HG03064 (cell line): ENCODE data around the gene VDR.
"Not testable (repeated sequence)": the region's sequence is repeated elsewhere in the genome, so short reads cannot be mapped to it uniquely, and the experiment has no call there.

Experiments
- ATAC-seq: cut with Tn5 transposase; IDR thresholded peaks from one replicate; pipeline ENCODE4 v1.9.1; 2021; ENCODE audit warnings: low read depth; ENCODE audit not compliant: unreplicated experiment

Gene VDR

DNA sequence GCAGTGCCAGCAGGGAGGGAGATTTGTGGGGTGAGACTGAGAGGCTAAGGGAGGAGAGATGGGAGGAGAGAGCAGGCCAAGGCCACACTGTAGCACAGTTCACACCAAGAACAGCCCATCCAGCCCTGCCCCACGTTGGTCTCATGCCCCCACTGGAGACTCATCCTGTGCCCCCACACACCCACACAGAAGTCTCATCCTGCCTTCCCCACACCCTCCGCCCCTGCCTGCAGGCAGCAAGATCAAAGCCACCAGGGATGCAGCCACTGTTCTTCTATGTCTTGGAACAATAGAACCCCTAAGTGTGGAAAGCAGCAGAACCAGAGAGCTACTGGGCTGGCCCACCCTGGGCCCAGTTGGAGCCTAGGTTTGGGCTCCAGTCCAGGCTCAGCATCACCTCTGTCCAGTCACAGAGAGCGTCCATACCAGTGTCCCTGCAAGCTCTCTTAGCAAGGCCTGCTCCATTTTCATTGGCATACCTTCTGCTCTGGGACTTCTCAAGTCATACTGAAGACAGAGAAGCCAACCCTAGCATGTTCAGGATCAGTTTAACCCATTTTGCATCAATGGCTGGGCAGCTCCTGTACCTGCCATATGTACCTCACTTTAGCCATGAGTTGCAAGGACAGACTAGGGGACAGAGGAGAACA, 53.4 kb downstream of the VDR start:
- ATAC-seq, result no peak

DNA sequence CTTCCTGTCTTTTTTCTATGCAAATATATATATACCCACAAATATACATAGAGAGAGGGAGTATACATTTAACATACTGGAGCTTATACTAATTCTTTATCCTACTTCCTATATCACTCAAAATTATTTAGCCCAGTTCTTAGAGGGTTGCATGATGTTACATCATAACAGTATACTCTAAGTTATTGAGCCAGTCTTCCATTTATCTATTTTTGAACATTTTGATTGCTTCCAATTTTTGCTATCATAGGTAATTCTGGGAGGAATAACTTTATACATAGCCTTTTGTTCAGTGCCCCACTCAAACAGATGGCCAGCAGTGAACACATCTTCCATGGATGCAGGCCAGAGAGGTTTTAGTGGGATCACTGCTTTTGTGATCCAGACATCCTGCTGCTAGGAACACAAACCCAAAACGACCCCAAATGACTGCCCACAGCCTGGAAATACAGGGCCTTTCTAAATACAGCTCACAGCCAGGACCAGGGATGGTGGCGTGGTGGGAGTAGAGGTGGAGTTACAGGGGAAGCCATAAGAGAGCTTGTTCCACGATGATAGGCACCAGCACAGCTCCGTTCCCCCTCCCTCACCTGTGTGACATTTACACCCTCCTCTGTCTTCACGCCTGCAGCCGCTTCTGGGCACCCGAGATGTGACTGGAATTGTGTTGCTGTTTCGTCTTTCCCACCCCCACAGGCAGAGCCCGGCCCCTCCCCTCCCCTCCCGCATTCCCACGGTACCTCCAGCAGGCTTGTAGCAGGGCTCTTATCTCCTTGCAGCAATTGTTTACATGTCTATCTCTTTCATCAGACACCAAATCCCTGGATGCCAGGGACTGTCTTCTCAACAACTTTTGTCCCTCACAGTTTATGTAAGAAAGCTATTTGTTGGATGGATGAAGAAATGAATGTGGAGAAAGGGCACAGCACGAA, 54.4 kb downstream of the VDR start:
- ATAC-seq, result no peak

DNA sequence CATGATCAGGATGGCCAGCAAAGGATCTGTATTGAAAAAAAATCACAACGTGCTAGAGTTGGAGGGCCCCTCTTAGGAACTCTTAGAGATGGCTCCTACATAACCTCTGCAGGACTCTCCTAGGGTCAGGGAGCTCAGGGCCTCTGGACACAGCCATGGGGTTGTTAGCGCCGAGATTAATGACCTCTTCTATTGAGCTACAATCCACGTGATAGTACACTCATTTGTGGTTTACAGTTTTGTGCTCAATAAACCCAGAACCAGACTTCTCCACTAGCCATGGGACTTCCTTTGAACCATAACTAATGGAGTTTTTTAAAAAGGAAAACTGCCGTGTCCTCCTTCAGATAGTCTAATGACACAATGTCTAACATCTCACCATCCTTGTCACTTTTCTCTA, 55.5 kb downstream of the VDR start:
- no peak for ATAC-seq

DNA sequence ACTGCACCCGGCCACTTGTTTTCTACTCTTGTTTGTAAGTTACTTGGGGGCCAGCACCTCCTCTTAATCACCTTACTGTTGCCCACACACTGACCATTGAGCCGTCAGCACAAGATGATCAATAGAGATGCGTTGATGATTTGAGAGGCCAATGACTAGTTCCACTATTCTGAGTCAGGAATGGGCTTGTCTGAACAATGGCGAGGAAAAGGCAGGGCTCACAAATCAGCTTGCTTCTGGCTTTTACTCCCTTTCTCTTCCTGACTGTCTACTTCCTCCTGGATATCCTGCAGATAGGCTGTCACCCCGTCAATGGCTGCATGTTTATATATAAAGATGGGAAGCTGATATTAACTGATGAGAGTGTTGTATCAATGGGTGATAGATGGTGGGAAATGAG, 55.9 kb downstream of the VDR start:
- ATAC-seq, result no peak

DNA sequence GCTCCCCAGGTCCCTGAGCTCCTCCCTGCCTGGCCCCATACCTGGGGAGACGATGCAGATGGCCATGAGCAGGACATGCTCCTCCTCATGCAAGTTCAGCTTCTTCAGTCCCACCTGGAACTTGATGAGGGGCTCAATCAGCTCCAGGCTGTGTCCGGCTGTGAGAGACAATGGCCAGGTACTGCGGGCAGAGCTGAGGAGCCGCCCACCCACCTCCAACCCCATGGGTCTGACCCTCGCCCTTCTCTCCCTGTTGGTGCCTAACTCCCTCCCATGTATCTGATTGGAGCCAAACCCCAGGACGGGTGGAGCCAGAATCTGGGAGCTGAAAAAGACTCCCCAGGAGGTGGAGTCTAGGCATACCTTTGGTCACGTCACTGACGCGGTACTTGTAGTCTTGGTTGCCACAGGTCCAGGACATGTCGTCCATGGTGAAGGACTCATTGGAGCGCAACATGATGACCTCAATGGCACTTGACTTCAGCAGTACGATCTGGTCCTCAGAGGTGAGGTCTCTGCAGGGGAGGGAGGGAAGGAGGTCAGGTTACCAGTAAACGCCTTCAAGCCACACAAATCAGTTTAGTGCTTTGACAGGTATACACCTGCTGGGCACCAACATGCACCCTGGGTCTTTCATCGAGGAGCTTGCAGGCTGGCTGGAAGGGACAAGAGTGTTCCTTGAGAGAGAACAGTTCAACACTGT, 58.3 kb downstream of the VDR start:
- ATAC-seq, result no peak

DNA sequence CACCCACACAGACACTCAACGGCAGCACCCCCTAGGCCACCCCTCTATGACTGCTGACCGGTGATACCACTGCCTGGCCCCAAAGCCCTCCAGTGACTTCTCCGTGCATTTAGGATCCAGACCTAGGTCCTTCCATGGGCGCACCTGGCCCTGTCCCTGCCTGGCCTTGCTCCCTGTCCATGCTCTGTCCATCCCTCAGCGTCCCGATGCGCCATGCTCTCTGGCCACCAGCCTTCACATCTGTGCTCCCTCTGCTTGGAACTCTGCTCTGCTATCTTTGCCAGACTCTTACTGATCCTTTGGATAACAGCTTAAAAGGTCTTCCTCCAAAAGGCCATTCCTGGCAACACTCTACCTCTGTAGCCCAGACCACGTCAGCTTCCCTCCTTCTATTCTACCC, 59.7 kb downstream of the VDR start:
- no peak for ATAC-seq

DNA sequence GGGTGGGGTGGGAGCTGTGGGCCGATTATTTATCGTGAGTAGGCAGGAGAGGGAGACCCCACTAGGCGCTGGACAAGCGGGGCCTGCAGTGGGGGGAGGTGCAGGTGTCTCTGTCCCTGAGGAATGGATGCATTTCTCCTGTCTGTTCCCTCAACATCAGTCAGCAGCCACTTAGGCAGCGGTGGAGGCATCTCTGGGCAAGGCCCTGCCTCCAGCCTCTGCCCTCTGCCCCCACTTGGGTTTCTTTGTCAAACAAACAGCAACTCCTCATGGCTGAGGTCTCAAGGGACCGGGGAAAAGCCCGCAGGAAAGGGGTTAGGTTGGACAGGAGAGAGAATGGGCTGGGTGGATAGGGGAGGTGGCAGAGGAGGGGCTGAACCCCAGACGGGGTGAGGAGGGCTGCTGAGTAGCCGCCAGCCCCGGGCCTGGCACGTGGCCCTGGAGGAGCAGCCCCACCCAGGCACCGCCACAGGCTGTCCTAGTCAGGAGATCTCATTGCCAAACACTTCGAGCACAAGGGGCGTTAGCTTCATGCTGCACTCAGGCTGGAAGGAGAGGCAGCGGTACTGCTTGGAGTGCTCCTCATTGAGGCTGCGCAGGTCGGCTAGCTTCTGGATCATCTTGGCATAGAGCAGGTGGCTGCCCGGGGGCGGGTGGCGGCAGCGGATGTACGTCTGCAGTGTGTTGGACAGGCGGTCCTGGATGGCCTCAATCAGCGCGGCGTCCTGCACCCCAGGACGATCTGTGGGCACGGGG, 60.4 kb downstream of the VDR start:
- ATAC-seq, result no peak

DNA sequence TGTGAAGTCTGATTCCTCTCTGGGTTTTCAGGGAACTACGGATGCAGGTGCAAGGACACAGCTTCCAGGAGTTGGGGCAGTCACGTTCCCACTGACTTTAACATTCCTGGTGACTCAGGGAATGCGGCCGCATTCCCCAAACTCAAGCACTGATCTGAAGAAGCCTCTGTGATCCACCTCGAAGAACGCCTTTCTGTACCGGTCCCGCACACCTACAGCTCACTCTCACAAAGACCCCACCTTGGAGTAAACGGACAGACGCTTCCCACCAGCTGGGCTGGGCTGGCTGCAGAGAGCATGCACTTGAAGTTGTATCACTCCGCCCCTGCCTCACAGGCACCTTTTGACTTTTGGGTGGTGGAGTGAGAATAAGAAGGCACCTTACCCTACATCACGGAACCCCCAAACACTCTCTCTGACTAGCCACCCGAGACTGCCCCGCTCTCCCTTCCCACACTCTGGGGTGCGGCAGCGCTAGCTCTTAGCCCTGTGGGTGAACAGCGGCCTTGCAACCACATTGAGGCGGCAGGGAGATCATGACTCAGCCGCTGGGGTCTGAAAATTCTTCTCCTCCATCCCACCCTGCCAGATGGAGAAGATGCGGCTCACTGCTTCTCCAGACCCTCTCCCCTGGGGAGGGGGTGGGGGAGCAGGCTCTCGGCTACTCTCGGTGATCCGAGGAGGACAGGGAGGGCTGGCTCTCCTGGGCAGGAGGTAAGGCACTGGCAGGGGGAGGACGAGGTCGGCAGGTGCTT, 61.4 kb downstream of the VDR start:
- no peak for ATAC-seq

DNA sequence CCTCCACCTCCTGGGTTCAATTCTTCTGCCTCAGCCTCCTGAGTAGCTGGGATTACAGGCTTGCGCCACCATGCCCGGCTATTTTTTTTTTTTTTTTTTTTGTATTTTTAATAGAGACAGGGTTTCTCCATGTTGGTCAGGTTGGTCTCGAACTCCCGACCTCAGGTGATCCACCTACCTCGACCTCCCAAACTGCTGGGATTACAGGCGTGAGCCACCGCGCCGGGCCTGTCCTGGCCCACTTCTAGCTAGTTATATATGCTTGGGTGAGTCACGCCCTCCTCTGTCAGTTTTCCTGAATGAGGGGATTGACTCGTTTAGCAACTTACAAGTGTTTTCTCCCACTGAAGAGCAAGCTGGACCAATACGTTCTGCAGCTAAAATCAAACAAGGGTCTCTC, 62.3 kb downstream of the VDR start:
- not testable (repeated sequence) for ATAC-seq

DNA sequence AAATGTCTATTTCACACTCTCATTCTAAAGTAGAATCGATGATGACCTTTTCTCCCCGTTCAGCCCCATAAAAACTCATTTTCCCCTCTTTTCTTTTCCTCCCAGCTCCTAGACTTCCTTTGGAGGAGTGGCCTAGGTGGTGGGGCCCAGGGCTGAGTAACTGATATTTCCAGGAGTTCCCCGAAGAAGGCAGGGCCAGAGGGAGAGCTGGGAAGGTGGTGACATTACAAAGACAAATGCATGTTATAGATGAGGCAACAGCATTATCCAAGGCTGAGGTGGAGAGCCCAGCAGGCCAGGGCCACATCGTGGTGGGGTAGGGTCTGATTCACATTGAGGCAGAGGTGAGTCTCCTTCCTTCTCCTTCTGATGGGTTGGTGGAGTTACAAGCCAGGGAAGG, 62.9 kb downstream of the VDR start:
- ATAC-seq, result no peak

DNA sequence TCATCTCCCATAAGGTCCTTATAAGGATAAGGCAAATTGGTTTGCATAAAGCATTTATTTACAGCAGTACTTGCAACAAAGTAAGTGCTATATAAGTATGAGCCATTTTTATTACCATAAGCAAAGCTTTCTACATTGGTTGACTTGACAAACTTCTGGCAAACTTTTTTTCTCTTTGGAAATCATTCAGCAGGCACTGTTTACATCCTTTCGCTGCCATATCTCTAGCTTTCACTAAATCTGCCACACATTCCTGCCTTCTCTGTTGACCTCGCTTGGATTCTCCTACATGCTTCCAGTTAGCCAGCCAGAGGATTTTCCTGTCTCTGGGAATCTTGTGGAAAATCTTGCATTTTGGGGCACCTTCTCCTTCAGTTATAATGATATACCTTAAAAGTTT, 63.3 kb downstream of the VDR start:
- ATAC-seq, result no peak

DNA sequence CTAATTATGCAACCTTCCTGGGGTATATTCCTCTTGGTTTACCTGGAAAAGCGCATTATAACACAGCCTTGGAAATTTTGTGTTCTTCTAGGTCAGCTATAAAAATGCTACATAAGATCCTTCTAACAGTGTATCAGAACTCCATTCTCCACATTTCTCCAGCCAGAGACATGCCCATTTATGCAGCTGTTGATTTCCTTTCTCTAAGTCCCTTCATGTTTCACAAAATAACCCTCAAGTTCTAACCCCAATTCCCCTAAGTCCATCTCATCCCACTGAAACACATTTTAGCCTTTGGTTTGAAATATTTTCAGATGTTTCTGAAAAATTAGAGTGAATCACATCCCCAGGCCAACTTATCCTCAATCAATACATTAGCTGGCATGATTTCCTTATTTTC, 64.2 kb downstream of the VDR start:
- ATAC-seq, result no peak

DNA sequence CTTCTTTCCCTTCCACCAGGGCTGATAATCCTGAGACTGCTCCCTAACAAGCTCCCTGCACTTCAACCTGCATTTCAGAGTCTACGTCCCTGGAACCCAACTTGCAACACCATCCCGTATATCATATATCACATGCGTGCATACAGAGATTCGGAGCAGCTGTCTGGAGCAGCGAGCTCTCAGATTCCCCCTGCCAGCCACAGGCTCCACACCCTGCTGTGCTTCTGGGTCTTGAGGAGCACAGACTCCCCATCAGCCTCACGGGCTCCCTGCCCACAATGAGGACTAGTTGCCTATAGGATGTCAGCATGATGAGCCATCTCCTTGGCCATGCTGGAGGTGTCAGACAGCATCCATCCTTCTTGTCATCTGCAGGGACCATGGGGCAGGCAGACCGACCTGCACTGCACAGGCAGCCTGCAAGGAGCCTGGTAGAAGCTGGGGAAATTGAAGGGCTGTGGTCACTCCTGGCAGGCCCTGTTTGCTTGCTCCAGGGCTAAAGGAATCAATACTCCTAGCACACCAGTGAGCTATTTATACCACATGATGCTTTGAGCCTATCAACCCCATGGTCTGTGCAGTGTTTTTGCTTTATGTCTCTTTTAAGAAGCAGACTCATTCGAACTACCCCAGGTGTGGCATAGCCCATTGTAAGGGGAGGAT, 65.4 kb downstream of the VDR start:
- ATAC-seq, result no peak

DNA sequence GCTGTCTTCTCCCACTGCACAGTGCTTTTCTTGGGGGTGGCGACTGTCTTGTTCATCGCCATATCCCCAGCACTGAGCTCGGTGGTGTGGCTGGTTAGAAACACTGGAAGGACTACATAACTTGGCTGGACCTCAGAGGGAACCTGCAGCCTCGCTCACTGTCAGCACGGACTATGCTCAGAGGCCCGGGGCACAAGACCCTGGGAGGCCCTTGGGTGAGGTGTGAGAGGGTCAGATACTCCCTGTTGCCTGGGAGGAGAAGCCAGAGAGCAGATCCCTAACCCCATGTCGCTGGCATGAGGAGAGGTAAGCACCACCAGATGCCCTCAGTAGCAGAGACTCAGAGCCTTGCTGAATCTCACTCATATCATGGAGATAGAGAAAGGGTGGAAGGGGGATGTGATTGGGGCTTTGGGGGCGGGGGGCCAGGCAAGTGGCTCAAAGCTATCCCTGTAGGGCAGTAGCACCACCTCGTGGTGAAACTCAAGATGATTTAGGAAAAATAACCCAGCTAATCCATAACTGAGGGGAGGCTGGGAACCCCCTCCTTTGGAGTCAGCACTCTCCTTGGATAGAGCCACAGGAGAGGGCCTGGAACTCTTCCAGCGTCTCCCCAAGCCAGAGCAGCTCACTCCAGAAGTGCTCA, 66.4 kb downstream of the VDR start:
- ATAC-seq, result no peak

DNA sequence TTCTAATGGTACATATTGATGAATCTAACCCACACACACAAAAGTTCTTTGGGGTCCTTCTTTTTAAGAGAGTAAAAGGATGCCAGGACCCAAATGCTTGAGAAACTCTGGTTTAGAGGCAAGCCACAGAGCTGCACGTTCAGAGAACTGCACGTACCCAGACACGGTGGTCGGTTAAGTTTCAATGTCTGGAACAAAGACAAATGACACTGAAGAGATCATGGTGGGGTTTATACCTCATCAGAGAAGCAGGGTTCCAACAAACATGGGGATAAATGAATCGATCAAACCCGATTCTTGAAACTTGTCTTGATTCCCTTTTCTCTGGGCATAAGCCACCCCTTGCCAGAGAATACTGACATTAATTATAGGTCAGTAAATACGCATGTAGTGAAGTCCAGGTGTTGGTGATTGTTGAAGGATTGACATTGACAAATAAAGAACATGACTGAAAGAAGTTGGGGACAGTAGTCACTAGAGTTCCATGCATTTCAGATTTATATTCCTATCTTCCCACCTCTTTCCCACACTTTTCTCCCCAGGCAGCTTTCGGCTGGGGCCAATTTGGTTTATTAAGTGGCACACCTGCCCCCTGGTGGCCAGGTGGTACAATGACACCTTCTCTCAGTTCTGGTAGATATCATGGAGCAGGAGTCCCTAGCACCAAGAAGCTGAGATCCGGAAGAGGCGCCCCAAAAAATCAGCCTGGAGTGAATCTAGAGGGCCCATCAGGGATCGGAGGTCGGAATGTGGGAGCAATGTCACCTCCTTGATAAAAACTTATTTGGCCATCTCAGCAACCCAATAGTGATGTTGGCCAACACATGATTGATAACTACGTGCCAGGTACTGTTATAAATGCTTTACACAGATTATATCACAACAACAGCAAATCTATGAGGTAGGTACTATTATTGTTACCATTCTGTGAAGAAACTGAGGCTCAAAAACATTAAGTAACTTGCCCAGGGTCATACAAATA, 67.3 kb downstream of the VDR start:
- ATAC-seq, result no peak

DNA sequence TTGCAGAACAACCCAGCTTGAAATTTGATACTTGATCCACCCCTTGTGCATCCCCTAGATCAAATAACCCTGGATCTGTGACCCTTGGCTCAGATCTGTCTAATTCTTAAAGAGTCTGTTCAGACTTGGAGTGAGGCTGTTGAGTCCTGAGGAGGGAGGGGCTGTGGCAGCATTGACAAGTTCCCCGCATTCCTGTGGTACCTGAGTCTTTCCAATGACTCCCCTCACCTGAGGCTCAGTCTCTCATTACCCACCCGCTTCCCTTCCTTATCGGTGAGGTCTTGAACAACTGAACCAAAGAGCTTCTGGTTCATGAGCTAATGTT, 69.0 kb downstream of the VDR start:
- ATAC-seq, result no peak

DNA sequence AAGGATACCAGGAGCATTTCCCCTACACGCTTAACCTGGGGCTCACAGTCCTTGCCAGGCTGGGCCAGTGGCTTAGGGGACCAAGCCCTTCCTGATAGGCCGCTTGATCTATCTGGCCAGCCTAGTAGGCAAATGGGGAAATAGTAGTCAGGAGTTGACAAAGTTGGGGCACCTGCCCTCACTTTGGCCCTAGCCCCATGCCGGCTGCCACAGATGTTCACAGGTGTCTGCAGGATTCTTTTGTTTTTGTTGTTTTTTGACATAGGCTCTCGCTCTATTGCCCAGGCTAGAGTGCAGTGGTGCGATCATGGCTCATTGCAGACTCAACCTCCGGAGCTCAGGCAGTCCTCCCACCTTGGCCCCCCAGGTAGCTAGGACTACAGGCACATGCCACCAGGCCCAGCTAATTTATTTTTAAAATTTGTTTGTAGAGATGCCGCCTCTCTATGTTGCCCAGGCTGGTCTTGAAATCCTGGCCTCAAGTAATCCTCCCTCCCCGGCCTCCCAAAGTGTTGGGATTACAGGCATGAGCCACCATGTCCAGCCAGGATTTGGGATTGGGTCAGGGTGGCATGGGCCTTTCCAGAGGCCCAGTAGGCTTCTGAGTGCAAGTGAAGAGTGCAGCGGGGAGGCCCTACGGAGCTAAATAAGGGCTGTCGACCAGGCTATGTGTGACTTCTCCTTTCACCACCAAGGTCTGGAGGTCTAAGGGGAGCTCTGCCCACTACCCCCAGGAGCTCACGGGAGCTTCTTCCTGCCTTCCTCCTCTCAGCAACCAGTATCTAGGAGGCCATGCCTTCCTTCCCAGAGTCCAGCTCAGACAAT, 69.6 kb downstream of the VDR start:
- ATAC-seq, result no peak
